Measurements from ENCODE around the gene GPR6. TPM values are rescaled to one million over a fixed set of nuclear protein-coding genes. Genes with fewer than 3 reads are reported as not detected.

The GPR6 gene
- total RNA-seq, 1 donor from 2014 or later = not detected

GRCh38 chr6:109991201-109992101 is 13.3 kb downstream of the GPR6 start:
- no peak for DNase-seq (ENCODE audit: low read depth)
- no peak for TF ChIP-seq CTCF (conservative IDR thresholded peaks at IDR 0.05; ENCODE audit: low read depth, low read length)
- H3K4me3 ChIP-seq (ENCODE audit: low read depth, low read length) = no peak overlapping the region

- TF ChIP-seq CTCF (conservative IDR thresholded peaks at IDR 0.05; ENCODE audit: low read depth, low read length) = no peak
- no peak for DNase-seq (ENCODE audit: low read depth)
- H3K4me3 ChIP-seq (ENCODE audit: low read depth, low read length) = no peak overlapping the region
Observed at GRCh38 chr6:109998159-109998785, 20.2 kb downstream of the GPR6 start.

- no peak for TF ChIP-seq CTCF (conservative IDR thresholded peaks at IDR 0.05; ENCODE audit: low read depth, low read length)
- DNase-seq (ENCODE audit: low read depth) = no peak
- no peak overlapping the region for H3K4me3 ChIP-seq (ENCODE audit: low read depth, low read length)
Observed at GRCh38 chr6:109999740-110000139, 21.6 kb downstream of the GPR6 start.

GRCh38 chr6:110002676-110003075 is 24.6 kb downstream of the GPR6 start:
- no peak for DNase-seq (ENCODE audit: low read depth)
- no peak for TF ChIP-seq CTCF (conservative IDR thresholded peaks at IDR 0.05; ENCODE audit: low read depth, low read length)
- no peak overlapping the region for H3K4me3 ChIP-seq (ENCODE audit: low read depth, low read length)

GRCh38 chr6:110013386-110013785 is 35.3 kb downstream of the GPR6 start:
- no peak for TF ChIP-seq CTCF (conservative IDR thresholded peaks at IDR 0.05; ENCODE audit: low read depth, low read length)
- no peak for DNase-seq (ENCODE audit: low read depth)
- H3K4me3 ChIP-seq (ENCODE audit: low read depth, low read length) = no peak overlapping the region

GRCh38 chr6:110015206-110015605 is 37.1 kb downstream of the GPR6 start:
- H3K4me3 ChIP-seq (ENCODE audit: low read depth, low read length) = no peak overlapping the region
- no peak for TF ChIP-seq CTCF (conservative IDR thresholded peaks at IDR 0.05; ENCODE audit: low read depth, low read length)
- no peak for DNase-seq (ENCODE audit: low read depth)

Data from epithelial cell of proximal tubule (primary cell).